Neural progenitor cell (in vitro differentiated cells): ENCODE measurements around the gene STEAP2. TPM values are rescaled to one million over a fixed set of nuclear protein-coding genes. Genes with fewer than 3 reads are reported as not detected.

Experiments used
- DNase-seq: peaks from one replicate; pipeline ENCODE4 v3.0.0-alpha.2; 2016; ENCODE audit warnings: low spot score
- H2AFZ ChIP-seq: fragments of 200-600 bp; sonication (generic); replicated peaks from 2 replicates; pipeline ENCODE4 v1.6.1; 2016; ENCODE audit warnings: antibody characterized with exemption
- H3F3A ChIP-seq: fragments of 200-600 bp; sonication (generic); 2 replicates; pipeline ENCODE4 v1.6.1; 2016; ENCODE audit warnings: antibody characterized with exemption, low read depth
- H3K27ac ChIP-seq: fragments of 200-600 bp; sonication (generic); 2 replicates; pipeline ENCODE4 v1.5.1; 2016; ENCODE audit warnings: mild to moderate bottlenecking
- H3K27me3 ChIP-seq: fragments of 200-600 bp; sonication (generic); 2 replicates; pipeline ENCODE4 v1.6.1; 2016; ENCODE audit warnings: mild to moderate bottlenecking, moderate library complexity
- H3K36me3 ChIP-seq: fragments of 200-600 bp; sonication (generic); 2 replicates; pipeline ENCODE4 v1.5.1; 2016
- H3K4me1 ChIP-seq: fragments of 200-600 bp; sonication (generic); 2 replicates; pipeline ENCODE4 v1.6.1; 2016; ENCODE audit warnings: mixed run types
- H3K4me2 ChIP-seq: fragments of 200-600 bp; sonication (generic); 2 replicates; pipeline ENCODE4 v1.6.1; 2016
- H3K4me3 ChIP-seq: fragments of 200-600 bp; sonication (generic); 2 replicates; pipeline ENCODE4 v1.5.1; 2016
- H3K79me2 ChIP-seq: fragments of 200-600 bp; sonication (generic); 2 replicates; pipeline ENCODE4 v1.6.1; 2016; ENCODE audit warnings: low read depth
- H3K9ac ChIP-seq: fragments of 200-600 bp; sonication (generic); 2 replicates; pipeline ENCODE4 v1.6.1; 2016
- H3K9me3 ChIP-seq: fragments of 200-600 bp; sonication (generic); 2 replicates; pipeline ENCODE4 v1.5.1; 2016; ENCODE audit warnings: low read depth
- H4K20me1 ChIP-seq: fragments of 200-600 bp; sonication (generic); 2 replicates; pipeline ENCODE4 v1.6.1; 2016; ENCODE audit warnings: low read depth
- H3K27ac Mint-ChIP-seq: 3 replicates; pipeline ENCODE4 v1.8.0; 2021; ENCODE audit warnings: mixed read lengths
- H3K27me3 Mint-ChIP-seq: 2 replicates; pipeline ENCODE4 v1.8.0; 2022; ENCODE audit warnings: low read depth, mild to moderate bottlenecking, inconsistent platforms, moderate library complexity, mixed read lengths; ENCODE audit not compliant: insufficient read depth
- H3K36me3 Mint-ChIP-seq: 3 replicates; pipeline ENCODE4 v1.8.0; 2021; ENCODE audit warnings: mixed read lengths
- H3K4me1 Mint-ChIP-seq: 3 replicates; pipeline ENCODE4 v1.8.0; 2021; ENCODE audit warnings: mixed read lengths
- H3K4me3 Mint-ChIP-seq: 3 replicates; pipeline ENCODE4 v1.8.0; 2021; ENCODE audit warnings: mild to moderate bottlenecking, moderate library complexity, mixed read lengths
- H3K9me3 Mint-ChIP-seq: 3 replicates; pipeline ENCODE4 v1.8.0; 2020; ENCODE audit warnings: mixed read lengths
- EZH2 ChIP-seq: fragments of 200-600 bp; sonication (generic); IDR thresholded peaks from 2 replicates; pipeline ENCODE4 v1.6.1; 2017; ENCODE audit warnings: antibody characterized with exemption, mild to moderate bottlenecking, moderate library complexity
- EZH2phosphoT487 ChIP-seq: fragments of 200-600 bp; sonication (generic); IDR thresholded peaks from 2 replicates; pipeline ENCODE4 v1.6.1; 2017; ENCODE audit warnings: antibody characterized with exemption
- small RNA-seq: library from RNA; depleted of rRNA; stranded (forward); fragments of <200 nt; gene quantifications from one replicate; pipeline ENCODE3, GENCODE V24; 2015
- total RNA-seq: library from RNA; depleted of rRNA; stranded (reverse); fragments of >200 nt; gene quantifications from 2 replicates; pipeline ENCODE4 v1.2.3, GENCODE V29; 2015; ENCODE audit warnings: low replicate concordance
- TF ChIP-seq, protein P1 (sequence below): fragments of 200-600 bp; sonication (generic); IDR thresholded peaks from 2 replicates; pipeline ENCODE4 v1.5.1; 2017; ENCODE audit warnings: antibody characterized with exemption, mild to moderate bottlenecking

The STEAP2 gene
- total RNA-seq, 1 donor from 2014 or later = 3.6 TPM

DNA sequence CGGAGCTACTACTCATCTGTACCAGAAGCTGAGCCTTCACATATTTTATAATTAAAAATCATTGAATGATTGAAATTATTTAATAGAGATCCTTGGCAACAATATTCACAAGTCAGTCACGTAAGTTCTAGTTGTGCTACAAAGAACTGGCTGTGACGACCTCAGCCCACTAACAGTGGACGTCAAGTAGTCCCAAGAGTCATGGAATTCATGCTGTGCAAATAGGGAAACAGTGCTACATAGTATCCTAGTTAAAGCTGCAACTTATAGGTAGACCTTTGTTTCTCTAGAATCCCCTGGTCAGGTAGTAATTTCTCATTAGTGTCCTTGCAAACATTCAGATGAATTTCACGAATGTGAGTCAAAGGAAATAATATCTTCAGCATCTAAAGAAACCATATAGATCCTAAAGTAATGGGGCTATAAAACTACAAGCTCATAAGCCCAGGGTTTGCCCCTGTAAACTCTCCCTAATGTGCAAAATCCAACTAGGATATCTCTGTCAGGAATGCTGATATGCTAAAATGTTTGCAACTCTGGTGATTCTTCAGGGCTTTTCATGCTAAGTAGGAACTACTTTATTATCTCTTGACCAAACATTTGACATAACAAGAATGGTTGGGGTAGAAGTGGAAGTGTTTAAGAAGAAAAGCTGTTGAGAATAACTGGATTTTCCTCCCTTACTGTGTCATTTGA lies 64.6 kb downstream of the STEAP2 start:
- Histone ChIP-seq H3K36me3 (no peaks in the 10 kb centered on the region), H3K79me2 (no peaks in the 10 kb centered on the region), H3K4me2 (no peak overlapping the region), H3K9me3 (no peaks in the 10 kb centered on the region), H3K27ac (no peak overlapping the region), H3K9ac (no peak overlapping the region), H3K4me1 (no peaks in the 10 kb centered on the region), H2AFZ (no peak overlapping the region), H3K27me3 (no peaks in the 10 kb centered on the region), H3F3A (no peaks in the 10 kb centered on the region), H3K4me3 (no peak overlapping the region), H4K20me1 (no peaks in the 10 kb centered on the region)
- DNase-seq = no peak
- Mint-ChIP-seq H3K36me3 (no peaks in the 10 kb centered on the region), H3K4me3 (no peak overlapping the region), H3K27ac (no peak overlapping the region), H3K9me3 (no peaks in the 10 kb centered on the region), H3K27me3 (no peaks in the 10 kb centered on the region), H3K4me1 (no peaks in the 10 kb centered on the region)
- TF ChIP-seq EZH2 (no peak), EZH2phosphoT487 (no peak)
- TF ChIP-seq, protein P1, sequence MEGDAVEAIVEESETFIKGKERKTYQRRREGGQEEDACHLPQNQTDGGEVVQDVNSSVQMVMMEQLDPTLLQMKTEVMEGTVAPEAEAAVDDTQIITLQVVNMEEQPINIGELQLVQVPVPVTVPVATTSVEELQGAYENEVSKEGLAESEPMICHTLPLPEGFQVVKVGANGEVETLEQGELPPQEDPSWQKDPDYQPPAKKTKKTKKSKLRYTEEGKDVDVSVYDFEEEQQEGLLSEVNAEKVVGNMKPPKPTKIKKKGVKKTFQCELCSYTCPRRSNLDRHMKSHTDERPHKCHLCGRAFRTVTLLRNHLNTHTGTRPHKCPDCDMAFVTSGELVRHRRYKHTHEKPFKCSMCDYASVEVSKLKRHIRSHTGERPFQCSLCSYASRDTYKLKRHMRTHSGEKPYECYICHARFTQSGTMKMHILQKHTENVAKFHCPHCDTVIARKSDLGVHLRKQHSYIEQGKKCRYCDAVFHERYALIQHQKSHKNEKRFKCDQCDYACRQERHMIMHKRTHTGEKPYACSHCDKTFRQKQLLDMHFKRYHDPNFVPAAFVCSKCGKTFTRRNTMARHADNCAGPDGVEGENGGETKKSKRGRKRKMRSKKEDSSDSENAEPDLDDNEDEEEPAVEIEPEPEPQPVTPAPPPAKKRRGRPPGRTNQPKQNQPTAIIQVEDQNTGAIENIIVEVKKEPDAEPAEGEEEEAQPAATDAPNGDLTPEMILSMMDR = no peak

Small RNAs within 50 kb of the gene (small RNA-seq; reads per million reads assigned to genes)
- gene RF00019 = not detected

Other genes starting within 250 kb of the STEAP2 start
- gene STEAP1, start 57.3 kb upstream of the STEAP2 start, total RNA-seq = 1.5 and 2.3 TPM in 2 replicates
- gene CFAP69, start 33.4 kb downstream of the STEAP2 start, total RNA-seq = 2.2 and 4.8 TPM in 2 replicates
- gene FAM237B, start 109.6 kb downstream of the STEAP2 start, total RNA-seq = not detected in 2 replicates
- 14.5 and 29.9 TPM in 2 replicates for gene GTPBP10, start 135.0 kb downstream of the STEAP2 start, total RNA-seq
- 64.9 and 87.3 TPM in 2 replicates for gene CLDN12, start 191.7 kb downstream of the STEAP2 start, total RNA-seq